ENCODE measurements around the gene DDX21. TPM values are rescaled to one million over a fixed set of nuclear protein-coding genes. Genes with fewer than 3 reads are reported as not detected.

DDX21 gene
- total and polyA plus RNA-seq, 2 experiments from 2014 or later = 24.1 to 68.2 TPM

- 90 to 92% methylated on average over 12 of the region's 12 CpGs for WGBS, 2 experiments (ENCODE audit: low coverage in 1 of 2, low lambda C conversion rate in 2 of 2, missing lambda C conversion rate in 2 of 2)
Observed at GRCh38 chr10:68954904-68955303, 1.1 kb upstream of the DDX21 start.

GRCh38 chr10:68955355-68955831 is 577 bp upstream of the DDX21 start:
- peak; percentile 66 for DNase-seq
- Histone ChIP-seq H3K4me1 (ENCODE audit: insufficient read depth) (peaks cover 15% of the 10 kb centered on the region), H3K9me3 (ENCODE audit: low read depth) (no peaks in the 10 kb centered on the region), H3K4me2 (ENCODE audit: unreplicated experiment) (peak overlapping the region; percentile 99), H3K27me3 (replicated peaks; ENCODE audit: insufficient read depth) (no peaks in the 10 kb centered on the region), H4K20me1 (ENCODE audit: insufficient read depth) (no peaks in the 10 kb centered on the region), H3K27ac (peak overlapping the region; percentile 88), H3K4me3 (peak overlapping the region; percentile 82), H2AFZ (peak overlapping the region; percentile 86), H3K9ac (peak overlapping the region; percentile 92), H3K79me2 (ENCODE audit: insufficient read depth) (peaks cover 40% of the 10 kb centered on the region), H3K9me2 (ENCODE audit: insufficient read depth) (no peaks in the 10 kb centered on the region), H3K36me3 (ENCODE audit: low read depth) (peaks cover 5% of the 10 kb centered on the region; the same call in 1 of the 2 replicates), H3F3A (ENCODE audit: insufficient read depth) (peaks cover 37% of the 10 kb centered on the region)
- no peak for TF ChIP-seq EZH2 (IDR thresholded peaks at IDR 0.05; ENCODE audit: insufficient read depth, poor library complexity, severe bottlenecking)
- TF ChIP-seq EZH2phosphoT487 (IDR thresholded peaks at IDR 0.05; ENCODE audit: insufficient read depth, low read depth) = no peak
- in situ Hi-C loops (cut with MboI) = no loop called here
- WGBS, 2 experiments (ENCODE audit: low coverage in 1 of 2, low lambda C conversion rate in 2 of 2, missing lambda C conversion rate in 2 of 2) = 4 to 5% methylated on average over 16 of the region's 16 CpGs

More at GRCh38 chr10:68954904-68955303, 1.1 kb upstream of the DDX21 start:
- in situ Hi-C loops (cut with MboI) = no loop called here
- no peaks in the 10 kb centered on the region for H3K27me3 ChIP-seq (replicated peaks; ENCODE audit: insufficient read depth)
- H3K79me2 ChIP-seq (ENCODE audit: insufficient read depth) = peaks cover 35% of the 10 kb centered on the region
- peak overlapping the region; percentile 88 for H3K27ac ChIP-seq
- peaks cover 37% of the 10 kb centered on the region for H3F3A ChIP-seq (ENCODE audit: insufficient read depth)
- no peaks in the 10 kb centered on the region for H4K20me1 ChIP-seq (ENCODE audit: insufficient read depth)
- H2AFZ ChIP-seq = no peak overlapping the region; the same call in 1 of the 2 replicates
- H3K9ac ChIP-seq = peak overlapping the region; percentile 92
- no peaks in the 10 kb centered on the region for H3K9me2 ChIP-seq (ENCODE audit: insufficient read depth)
- peaks cover 15% of the 10 kb centered on the region for H3K4me1 ChIP-seq (ENCODE audit: insufficient read depth)
- H3K36me3 ChIP-seq (ENCODE audit: low read depth) = peaks cover under 1% of the 10 kb centered on the region; the same call in 1 of the 2 replicates
- no peaks in the 10 kb centered on the region for H3K9me3 ChIP-seq (ENCODE audit: low read depth)
- TF ChIP-seq EZH2phosphoT487 (IDR thresholded peaks at IDR 0.05; ENCODE audit: insufficient read depth, low read depth) (no peak), EZH2 (IDR thresholded peaks at IDR 0.05; ENCODE audit: insufficient read depth, poor library complexity, severe bottlenecking) (no peak)
- DNase-seq = no peak
- peak overlapping the region; percentile 82; the same call in 1 of the 2 replicates for H3K4me3 ChIP-seq
- peak overlapping the region; percentile 99 for H3K4me2 ChIP-seq (ENCODE audit: unreplicated experiment)

GRCh38 chr10:68957284-68957615 is 1.3 kb downstream of the DDX21 start:
- Histone ChIP-seq H3K9me3 (ENCODE audit: low read depth) (no peaks in the 10 kb centered on the region), H3K9me2 (ENCODE audit: insufficient read depth) (no peaks in the 10 kb centered on the region), H3F3A (ENCODE audit: insufficient read depth) (peaks cover 33% of the 10 kb centered on the region), H3K4me3 (peak overlapping the region; percentile 82), H3K9ac (peak overlapping the region; percentile 92), H3K27ac (peak overlapping the region; percentile 88), H3K27me3 (replicated peaks; ENCODE audit: insufficient read depth) (no peaks in the 10 kb centered on the region), H3K36me3 (ENCODE audit: low read depth) (peaks cover 24% of the 10 kb centered on the region), H2AFZ (peak overlapping the region; percentile 86; the same call in 1 of the 2 replicates), H3K79me2 (ENCODE audit: insufficient read depth) (peaks cover 59% of the 10 kb centered on the region), H3K4me2 (ENCODE audit: unreplicated experiment) (peak overlapping the region; percentile 99), H3K4me1 (ENCODE audit: insufficient read depth) (peaks cover 15% of the 10 kb centered on the region), H4K20me1 (ENCODE audit: insufficient read depth) (no peaks in the 10 kb centered on the region)
- no peak for DNase-seq
- WGBS, 2 experiments (ENCODE audit: low coverage in 1 of 2, low lambda C conversion rate in 2 of 2, missing lambda C conversion rate in 2 of 2) = 47 to 56% methylated on average over 7 of the region's 7 CpGs
- in situ Hi-C loops (cut with MboI) = no loop called here
- no peak for TF ChIP-seq EZH2 (IDR thresholded peaks at IDR 0.05; ENCODE audit: insufficient read depth, poor library complexity, severe bottlenecking)
- no peak for TF ChIP-seq EZH2phosphoT487 (IDR thresholded peaks at IDR 0.05; ENCODE audit: insufficient read depth, low read depth)

- H2AFZ ChIP-seq = no peak overlapping the region
- H3K9me2 ChIP-seq (ENCODE audit: insufficient read depth) = no peaks in the 10 kb centered on the region
- H3K9ac ChIP-seq = peak overlapping the region; percentile 92
- peak overlapping the region; percentile 82 for H3K4me3 ChIP-seq
- H3K27me3 ChIP-seq (replicated peaks; ENCODE audit: insufficient read depth) = no peaks in the 10 kb centered on the region
- peak overlapping the region; percentile 99 for H3K4me2 ChIP-seq (ENCODE audit: unreplicated experiment)
- no peaks in the 10 kb centered on the region for H4K20me1 ChIP-seq (ENCODE audit: insufficient read depth)
- peak; percentile 50 for DNase-seq
- no peaks in the 10 kb centered on the region for H3K9me3 ChIP-seq (ENCODE audit: low read depth)
- H3K4me1 ChIP-seq (ENCODE audit: insufficient read depth) = peaks cover 15% of the 10 kb centered on the region
- in situ Hi-C loops (cut with MboI) = no loop called here
- H3K36me3 ChIP-seq (ENCODE audit: low read depth) = peaks cover 28% of the 10 kb centered on the region
- peaks cover 63% of the 10 kb centered on the region for H3K79me2 ChIP-seq (ENCODE audit: insufficient read depth)
- TF ChIP-seq EZH2phosphoT487 (IDR thresholded peaks at IDR 0.05; ENCODE audit: insufficient read depth, low read depth) = no peak
- TF ChIP-seq EZH2 (IDR thresholded peaks at IDR 0.05; ENCODE audit: insufficient read depth, poor library complexity, severe bottlenecking) = no peak
- H3F3A ChIP-seq (ENCODE audit: insufficient read depth) = peaks cover 29% of the 10 kb centered on the region
- 5 to 7% methylated on average over 3 of the region's 3 CpGs for WGBS, 2 experiments (ENCODE audit: low coverage in 1 of 2, low lambda C conversion rate in 2 of 2, missing lambda C conversion rate in 2 of 2)
- H3K27ac ChIP-seq = peak overlapping the region; percentile 88
Observed at GRCh38 chr10:68957654-68958053, 1.7 kb downstream of the DDX21 start.
